ENCODE data around the gene TBC1D19. TPM values are rescaled to one million over a fixed set of nuclear protein-coding genes. Genes with fewer than 3 reads are reported as not detected.

TBC1D19 gene
- total RNA-seq, 2 experiments from 2014 or later = 4.3 to 5.0 TPM

GRCh38 chr4:26789208-26789607 is 205.3 kb downstream of the TBC1D19 start:
- CTCF ChIA-PET = no interaction called here
- DNase-seq = no peak
- Mint-ChIP-seq H3K4me1 (ENCODE audit: low read depth) (peaks cover 14% of the 10 kb centered on the region), H3K36me3 (peaks cover 5% of the 10 kb centered on the region), H3K9me3 (no peaks in the 10 kb centered on the region), H3K27me3 (no peaks in the 10 kb centered on the region), H3K27ac (no peak overlapping the region), H3K4me3 (no peak overlapping the region)
- intact Hi-C loops (cut with micrococcal nuclease) = no loop called here
- POLR2A ChIA-PET = no interaction called here

GRCh38 chr4:26791346-26791745 is 207.5 kb downstream of the TBC1D19 start:
- ChIA-PET POLR2A (no interaction called here), CTCF (interaction anchor here (1.3 kb wide), 1 partner anchor 762 kb away, joined by 4 read pairs; no protein-coding TSS in a partner anchor)
- DNase-seq = no peak
- intact Hi-C loops (cut with micrococcal nuclease) = no loop called here
- no peaks in the 10 kb centered on the region for H3K27me3 Mint-ChIP-seq
- no peak overlapping the region for H3K27ac Mint-ChIP-seq
- peaks cover 5% of the 10 kb centered on the region for H3K36me3 Mint-ChIP-seq
- H3K4me3 Mint-ChIP-seq = no peak overlapping the region
- H3K9me3 Mint-ChIP-seq = no peaks in the 10 kb centered on the region
- peaks cover 14% of the 10 kb centered on the region for H3K4me1 Mint-ChIP-seq (ENCODE audit: low read depth)

DNA sequence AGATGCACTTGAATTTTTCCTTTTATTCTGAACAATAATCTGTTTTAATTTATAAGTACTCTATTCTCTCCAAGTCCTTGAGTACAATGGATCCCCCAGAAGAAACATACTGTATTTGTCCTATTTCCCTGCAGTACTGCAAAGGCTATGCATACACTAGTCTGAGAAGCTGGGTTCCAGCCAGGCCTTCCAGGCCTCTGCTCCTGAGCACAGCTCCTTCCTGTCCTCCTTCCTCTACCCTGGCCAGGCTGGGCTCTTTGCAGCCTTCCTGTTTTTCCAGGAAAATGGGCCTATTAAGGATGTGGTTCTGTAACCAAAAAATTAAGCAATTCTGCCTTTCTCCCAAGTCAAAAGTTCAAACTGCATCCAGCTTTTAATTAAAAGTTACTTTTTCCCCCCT is 208.8 kb downstream of the TBC1D19 start:
- Mint-ChIP-seq H3K27ac (no peak overlapping the region), H3K9me3 (no peaks in the 10 kb centered on the region), H3K27me3 (no peaks in the 10 kb centered on the region), H3K4me3 (no peak overlapping the region), H3K36me3 (peaks cover 5% of the 10 kb centered on the region), H3K4me1 (ENCODE audit: low read depth) (peaks cover 11% of the 10 kb centered on the region)
- ChIA-PET CTCF (interaction anchor here (0.6 kb wide), 1 partner anchor 95 kb away, joined by 4 read pairs; no protein-coding TSS in a partner anchor), POLR2A (no interaction called here)
- DNase-seq = no peak
- intact Hi-C loops (cut with micrococcal nuclease) = no loop called here

- H3K4me1 Mint-ChIP-seq (ENCODE audit: low read depth) = no peaks in the 10 kb centered on the region
- H3K27ac Mint-ChIP-seq = no peak overlapping the region
- no peak overlapping the region for H3K4me3 Mint-ChIP-seq
- H3K9me3 Mint-ChIP-seq = peaks cover 10% of the 10 kb centered on the region
- H3K36me3 Mint-ChIP-seq = peaks cover 8% of the 10 kb centered on the region
- no peak for DNase-seq
- ChIA-PET CTCF (no interaction called here), POLR2A (no interaction called here)
- intact Hi-C loops (cut with micrococcal nuclease) = no loop called here
- H3K27me3 Mint-ChIP-seq = no peaks in the 10 kb centered on the region
Observed at GRCh38 chr4:26793735-26794134, 209.9 kb downstream of the TBC1D19 start.

GRCh38 chr4:26796081-26796480 is 212.2 kb downstream of the TBC1D19 start:
- Mint-ChIP-seq H3K36me3 (peaks cover 4% of the 10 kb centered on the region), H3K27ac (no peak overlapping the region), H3K27me3 (no peaks in the 10 kb centered on the region), H3K4me3 (no peak overlapping the region), H3K4me1 (ENCODE audit: low read depth) (no peaks in the 10 kb centered on the region), H3K9me3 (peaks cover 13% of the 10 kb centered on the region)
- ChIA-PET POLR2A (no interaction called here), CTCF (no interaction called here)
- intact Hi-C loops (cut with micrococcal nuclease) = no loop called here
- no peak for DNase-seq

GRCh38 chr4:26802790-26803189 is 218.9 kb downstream of the TBC1D19 start:
- Mint-ChIP-seq H3K4me3 (no peak overlapping the region), H3K36me3 (peaks cover 4% of the 10 kb centered on the region), H3K4me1 (ENCODE audit: low read depth) (no peaks in the 10 kb centered on the region), H3K27me3 (no peaks in the 10 kb centered on the region), H3K27ac (no peak overlapping the region), H3K9me3 (peaks cover 12% of the 10 kb centered on the region)
- intact Hi-C loops (cut with micrococcal nuclease) = no loop called here
- ChIA-PET CTCF (no interaction called here), POLR2A (no interaction called here)
- no peak for DNase-seq

- ChIA-PET CTCF (no interaction called here), POLR2A (no interaction called here)
- Mint-ChIP-seq H3K36me3 (no peaks in the 10 kb centered on the region), H3K9me3 (peaks cover 6% of the 10 kb centered on the region), H3K4me3 (no peak overlapping the region), H3K27ac (no peak overlapping the region), H3K4me1 (ENCODE audit: low read depth) (no peaks in the 10 kb centered on the region), H3K27me3 (no peaks in the 10 kb centered on the region)
- DNase-seq = no peak
- intact Hi-C loops (cut with micrococcal nuclease) = no loop called here
Observed at GRCh38 chr4:26803211-26803861, 219.5 kb downstream of the TBC1D19 start.

GRCh38 chr4:26804451-26804850 is 220.6 kb downstream of the TBC1D19 start:
- Mint-ChIP-seq H3K36me3 (no peaks in the 10 kb centered on the region), H3K4me3 (no peak overlapping the region)
- POLR2A ChIA-PET = no interaction called here

DNA sequence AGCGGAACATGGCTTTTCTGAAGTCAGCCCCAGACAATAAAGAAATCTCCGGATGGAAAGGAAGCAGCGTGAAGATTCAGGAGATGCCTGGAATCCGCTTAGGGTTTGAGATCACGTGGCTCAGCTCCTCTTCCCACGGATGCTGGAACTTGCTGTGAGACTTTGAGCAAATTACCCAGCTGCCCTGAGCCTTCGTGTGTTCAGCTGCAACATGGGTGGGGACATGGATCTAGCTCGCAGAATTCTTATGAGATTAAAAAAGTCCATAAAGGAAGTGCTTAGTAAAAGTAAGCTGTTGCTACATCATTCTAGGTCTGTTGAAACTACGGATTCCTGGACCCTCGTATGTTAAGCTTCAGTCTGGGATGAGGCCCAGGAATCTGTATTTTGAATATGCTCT is 221.0 kb downstream of the TBC1D19 start:
- ChIA-PET POLR2A (no interaction called here), CTCF (no interaction called here)
- intact Hi-C loops (cut with micrococcal nuclease) = no loop called here
- H3K36me3 Mint-ChIP-seq = no peaks in the 10 kb centered on the region
- H3K27ac Mint-ChIP-seq = no peak overlapping the region
- H3K4me1 Mint-ChIP-seq (ENCODE audit: low read depth) = no peaks in the 10 kb centered on the region
- no peaks in the 10 kb centered on the region for H3K27me3 Mint-ChIP-seq
- no peaks in the 10 kb centered on the region for H3K9me3 Mint-ChIP-seq
- DNase-seq = no peak
- H3K4me3 Mint-ChIP-seq = no peak overlapping the region

More at GRCh38 chr4:26804451-26804850, 220.6 kb downstream of the TBC1D19 start:
- Mint-ChIP-seq H3K4me1 (ENCODE audit: low read depth) (no peaks in the 10 kb centered on the region), H3K27me3 (no peaks in the 10 kb centered on the region), H3K9me3 (peaks cover 3% of the 10 kb centered on the region), H3K27ac (no peak overlapping the region)
- CTCF ChIA-PET = no interaction called here
- DNase-seq = no peak
- intact Hi-C loops (cut with micrococcal nuclease) = no loop called here

Other genes starting within 250 kb of the TBC1D19 start
- gene CCKAR, start 93.6 kb upstream of the TBC1D19 start, total RNA-seq = not detected

Data from activated CD4-positive, alpha-beta memory T cell treated with anti-CD3 and anti-CD28 coated beads for 36 hours (primary cell).